B cell (primary cell): Measurements from ENCODE around the gene TACO1. TPM values are rescaled to one million over a fixed set of nuclear protein-coding genes. Genes with fewer than 3 reads are reported as not detected.

ENCODE experiments used
- ATAC-seq: fragments of 200-7000 bp; cut with Tn5 transposase; one replicate; pipeline ENCODE4 v1.10.0; 2021; ENCODE audit warnings: low read depth, mild to moderate bottlenecking, moderate number of reproducible peaks, moderate library complexity
- CTCF ChIA-PET: fragments of 350-600 bp; sonication (Branson Sonifier 250); formaldehyde crosslinking; loops from one replicate; lab custom pipeline; 2021; ENCODE audit warnings: antibody characterized with exemption, inconsistent platforms; lab: Charles Lee
- POLR2A ChIA-PET: fragments of 350-600 bp; sonication (Branson Sonifier 250); formaldehyde crosslinking; loops from one replicate; lab custom pipeline; 2021; ENCODE audit warnings: antibody characterized with exemption; lab: Charles Lee
- DNase-seq: peaks from one replicate; pipeline ENCODE4 v3.0.0; 2013
- H2AFZ ChIP-seq: 2 replicates; pipeline ENCODE4 v1.6.1; 2012; ENCODE audit warnings: mild to moderate bottlenecking, low read depth, low read length; ENCODE audit not compliant: insufficient read depth, poor library complexity, severe bottlenecking
- H3K27ac ChIP-seq, 2 donors: 1 replicate in 1 of 2; 2 replicates in 1 of 2; pipeline ENCODE4 v1.5.1; 2012 to 2013; ENCODE audit warnings: low read length in 2 of 2, mild to moderate bottlenecking in 2 of 2, moderate library complexity in 1 of 2
- H3K27me3 ChIP-seq, 4 experiments: fragments of 200-600 bp in 1 of 4; sonication (generic) in 1 of 4; replicated peaks in 1 of 4; 1 replicate in 2 of 4; 2 replicates in 2 of 4; pipeline versions ENCODE4 v1.6.1 to v1.7.0; 2013 to 2016; ENCODE audit warnings: low read length in 3 of 4, mild to moderate bottlenecking in 2 of 4, mixed read lengths in 1 of 4, moderate library complexity in 1 of 4; ENCODE audit not compliant: insufficient read depth in 4 of 4, control insufficient read depth in 3 of 4; ENCODE audit errors: control extremely low read depth in 1 of 4
- H3K36me3 ChIP-seq, 2 experiments: replicated peaks in 1 of 2; 1 replicate in 1 of 2; 2 replicates in 1 of 2; pipeline versions ENCODE4 v1.6.1 to v1.7.1; 2013; ENCODE audit warnings: low read length in 1 of 2; ENCODE audit not compliant: insufficient read depth in 2 of 2, control insufficient read depth in 1 of 2; ENCODE audit errors: control extremely low read depth in 1 of 2, extremely low read depth in 1 of 2
- H3K4me1 ChIP-seq, 2 donors: fragments of 200-600 bp in 1 of 2; sonication (generic) in 1 of 2; 1 replicate in 1 of 2; 2 replicates in 1 of 2; pipeline versions ENCODE4 v1.5.1 to v1.6.1; 2013 to 2017; ENCODE audit warnings: low read length in 2 of 2; ENCODE audit not compliant: control insufficient read depth in 2 of 2, insufficient read depth in 2 of 2
- H3K4me2 ChIP-seq: replicated peaks from 2 replicates; pipeline ENCODE3; 2012; ENCODE audit warnings: mild to moderate bottlenecking, low read depth, low read length; ENCODE audit not compliant: poor library complexity, severe bottlenecking
- H3K4me3 ChIP-seq, 5 experiments: fragments of 200-600 bp in 1 of 5; sonication (generic) in 1 of 5; 1 replicate in 3 of 5; 2 replicates in 2 of 5; pipeline versions ENCODE4 v1.5.1 to v1.7.0; 2011 to 2016; ENCODE audit warnings: low read length in 4 of 5, mild to moderate bottlenecking in 4 of 5, low read depth in 2 of 5, control low read depth in 1 of 5, moderate library complexity in 1 of 5; ENCODE audit not compliant: insufficient read depth in 1 of 5; ENCODE audit errors: control extremely low read depth in 1 of 5, extremely low read depth in 1 of 5
- H3K79me2 ChIP-seq: fragments of 200-600 bp; sonication (generic); one replicate; pipeline ENCODE4 v1.6.0; 2016; ENCODE audit warnings: low read length; ENCODE audit not compliant: control insufficient read depth, insufficient read depth
- H3K9ac ChIP-seq: fragments of 200-600 bp; sonication (generic); 2 replicates; pipeline ENCODE4 v1.6.1; 2017; ENCODE audit warnings: mild to moderate bottlenecking, low read length, moderate library complexity
- H3K9me3 ChIP-seq, 3 donors: one replicate each; pipeline versions ENCODE4 v1.6.1 to v1.7.1; 2013; ENCODE audit warnings: low read length in 2 of 3; ENCODE audit not compliant: control insufficient read depth in 2 of 3, insufficient read depth in 1 of 3; ENCODE audit errors: control extremely low read depth in 1 of 3
- H4K20me1 ChIP-seq: 2 replicates; pipeline ENCODE4 v1.6.0; 2012; ENCODE audit warnings: mild to moderate bottlenecking, low read length; ENCODE audit not compliant: insufficient read depth, control insufficient read depth, poor library complexity, severe bottlenecking
- H3K27ac Mint-ChIP-seq: one replicate; pipeline ENCODE4 v1.8.0; 2021; ENCODE audit warnings: mixed read lengths
- H3K27me3 Mint-ChIP-seq: one replicate; pipeline ENCODE4 v1.8.0; 2021; ENCODE audit warnings: mixed read lengths
- H3K4me1 Mint-ChIP-seq: one replicate; pipeline ENCODE4 v1.8.0; 2021; ENCODE audit warnings: mixed read lengths
- H3K4me3 Mint-ChIP-seq: one replicate; pipeline ENCODE4 v1.8.0; 2021; ENCODE audit warnings: mixed read lengths
- H3K9me3 Mint-ChIP-seq: one replicate; pipeline ENCODE4 v1.8.0; 2022; ENCODE audit warnings: mixed read lengths; ENCODE audit not compliant: insufficient read depth
- CTCF ChIP-seq: fragments of 200-600 bp; IDR thresholded peaks from one replicate; pipeline ENCODE4 v1.8.0; 2022; ENCODE audit warnings: antibody characterized with exemption, mild to moderate bottlenecking
- EZH2 ChIP-seq: IDR thresholded peaks from 2 replicates; pipeline ENCODE4 v1.6.1; 2012; ENCODE audit warnings: borderline replicate concordance, low read depth, mild to moderate bottlenecking, moderate library complexity, low read length; ENCODE audit not compliant: insufficient read depth, poor library complexity, severe bottlenecking
- WGBS: methylation state at CpG from one replicate; pipeline ENCODE4 v1.1.5; 2013; ENCODE audit warnings: missing lambda C conversion rate; ENCODE audit not compliant: insufficient coverage; 5-methylcytosine and 5-hydroxymethylcytosine counted together
- intact Hi-C: fragments of 100-400 bp; cut with micrococcal nuclease; formaldehyde crosslinking; loops from one replicate; pipeline ENCODE4 v1.10.0; 2022
- polyA plus RNA-seq: library from polyadenylated mRNA; depleted of rRNA; stranded (reverse); fragments of >200 nt; gene quantifications from 2 replicates; pipeline ENCODE4 v1.2.3, GENCODE V29; 2012
- total RNA-seq, 2 donors: library from RNA; stranded (reverse); fragments of 120-200 nt in 1 of 2; gene quantifications; 1 replicate in 1 of 2; 2 replicates in 1 of 2; pipeline versions ENCODE4 v1.2.3 to v1.2.4, GENCODE V29; 2013 to 2022

The TACO1 gene
- total and polyA plus RNA-seq, 2 donors (not counting 1 experiment from before 2014, with no cell fraction given) = 9.7 to 17.2 TPM

- H3K27me3 Mint-ChIP-seq = no peaks in the 10 kb centered on the region
- intact Hi-C loops = no loop called here
- Histone ChIP-seq H3K36me3 (peaks cover 4 to 25% of the 10 kb centered on the region in 2 experiments), H4K20me1 (peaks cover 96% of the 10 kb centered on the region), H3K27me3 (no peaks in the 10 kb centered on the region), H3K27ac (no peak overlapping the region), H3K9ac (no peak overlapping the region), H3K9me3 (no peaks in the 10 kb centered on the region), H3K4me3 (no peak overlapping the region), H3K4me1 (no peaks in the 10 kb centered on the region), H3K4me2 (no peak overlapping the region), H2AFZ (no peak overlapping the region), H3K79me2 (peaks cover 79% of the 10 kb centered on the region)
- ATAC-seq = no peak
- H3K4me1 Mint-ChIP-seq = peaks cover 18% of the 10 kb centered on the region
- DNase-seq = no peak
- no peaks in the 10 kb centered on the region for H3K9me3 Mint-ChIP-seq
- H3K4me3 Mint-ChIP-seq = no peak overlapping the region
- 98% methylated on average over 5 of the region's 5 CpGs for WGBS
- no peak for TF ChIP-seq CTCF
- no peak for TF ChIP-seq EZH2
- POLR2A ChIA-PET = no interaction called here
- no peak overlapping the region for H3K27ac Mint-ChIP-seq
- CTCF ChIA-PET = no interaction called here
Observed at GRCh38 chr17:63573634-63574033, 27.1 kb upstream of the TACO1 start.

GRCh38 chr17:63578027-63578768 is 22.5 kb upstream of the TACO1 start:
- Histone ChIP-seq H3K4me1 (no peaks in the 10 kb centered on the region), H3K9ac (no peak overlapping the region), H3K9me3 (no peaks in the 10 kb centered on the region), H3K4me3 (no peak overlapping the region), H3K79me2 (peaks cover 42% of the 10 kb centered on the region), H4K20me1 (peaks cover 69% of the 10 kb centered on the region), H2AFZ (no peak overlapping the region), H3K27ac (no peak overlapping the region), H3K27me3 (no peaks in the 10 kb centered on the region), H3K36me3 (peaks cover 5 to 51% of the 10 kb centered on the region in 2 experiments), H3K4me2 (no peak overlapping the region)
- CTCF ChIA-PET = no interaction called here
- intact Hi-C loops = no loop called here
- H3K27ac Mint-ChIP-seq = no peak overlapping the region
- H3K27me3 Mint-ChIP-seq = no peaks in the 10 kb centered on the region
- ATAC-seq = no peak
- POLR2A ChIA-PET = no interaction called here
- peaks cover 7% of the 10 kb centered on the region for H3K4me1 Mint-ChIP-seq
- H3K9me3 Mint-ChIP-seq = no peaks in the 10 kb centered on the region
- DNase-seq = no peak
- H3K4me3 Mint-ChIP-seq = no peak overlapping the region
- WGBS = 95% methylated on average over 7 of the region's 7 CpGs
- TF ChIP-seq CTCF = no peak
- TF ChIP-seq EZH2 = no peak
